SK-N-SH (cell line): ENCODE results near the gene OMP. TPM values are rescaled to one million over a fixed set of nuclear protein-coding genes. Genes with fewer than 3 reads are reported as not detected.

Source experiments
- CTCF ChIA-PET: fragments of 300-600, 350-600 bp; formaldehyde crosslinking; extraction: SDS; loops from one replicate; lab custom pipeline; 2021; lab: Yijun Ruan, JAX
- POLR2A ChIA-PET: fragments of 350-600 bp; sonication (Branson Sonifier 250); formaldehyde crosslinking; extraction: SDS; loops from one replicate; lab custom pipeline; 2020; ENCODE audit warnings: antibody characterized with exemption, inconsistent platforms; lab: Yijun Ruan, JAX
- DNase-seq: peaks from one replicate; pipeline ENCODE4 v3.0.0; 2012
- H2AFZ ChIP-seq: fragments of 200-600 bp; sonication (generic); 2 replicates; pipeline ENCODE4 v1.8.1; 2016; ENCODE audit warnings: antibody characterized with exemption, mild to moderate bottlenecking, low read depth
- H3F3A ChIP-seq: fragments of 200-600 bp; sonication (generic); replicated peaks from 2 replicates; pipeline ENCODE3; 2016; ENCODE audit warnings: antibody characterized with exemption, mild to moderate bottlenecking; ENCODE audit not compliant: insufficient read depth
- H3K27ac ChIP-seq, 2 experiments: fragments of 200-500 bp in 1 of 2; fragments of 200-600 bp in 1 of 2; sonication (Bioruptor generic) in 1 of 2; sonication (generic), shearing (Covaris generic) in 1 of 2; 2 replicates each; pipeline versions ENCODE4 v1.5.1 to v1.6.1; 2014 to 2016; ENCODE audit warnings: low read depth in 2 of 2, inconsistent platforms in 1 of 2, low read length in 1 of 2, mild to moderate bottlenecking in 1 of 2, mixed read lengths in 1 of 2
- H3K27me3 ChIP-seq: fragments of 200-600 bp; sonication (generic), shearing (Covaris generic); 2 replicates; pipeline ENCODE4 v1.6.1; 2016; ENCODE audit warnings: mixed run types; ENCODE audit not compliant: insufficient read depth
- H3K36me3 ChIP-seq, 2 experiments: fragments of 200-500 bp in 1 of 2; fragments of 200-600 bp in 1 of 2; sonication (Bioruptor generic) in 1 of 2; sonication (generic) in 1 of 2; replicated peaks in 1 of 2; 2 replicates each; pipeline versions ENCODE3 to v1.5.1; 2014 to 2016; ENCODE audit warnings: low read length in 1 of 2, mild to moderate bottlenecking in 1 of 2; ENCODE audit not compliant: insufficient read depth in 2 of 2, control insufficient read depth in 1 of 2
- H3K4me1 ChIP-seq, 2 experiments: fragments of 200-500 bp in 1 of 2; fragments of 200-600 bp in 1 of 2; sonication (Bioruptor generic) in 1 of 2; sonication (generic), shearing (Covaris generic) in 1 of 2; 2 replicates each; pipeline versions ENCODE4 v1.5.1 to v1.6.1; 2014 to 2016; ENCODE audit warnings: low read depth in 1 of 2, low read length in 1 of 2, mixed run types in 1 of 2; ENCODE audit not compliant: insufficient read depth in 2 of 2, control insufficient read depth in 1 of 2
- H3K4me2 ChIP-seq: fragments of 200-600 bp; sonication (generic), shearing (Covaris generic); 2 replicates; pipeline ENCODE4 v1.6.1; 2017; ENCODE audit warnings: mixed run types
- H3K4me3 ChIP-seq, 2 experiments: fragments of 200-500 bp in 1 of 2; fragments of 200-600 bp in 1 of 2; sonication (Bioruptor generic) in 1 of 2; sonication (generic), shearing (Covaris generic) in 1 of 2; 2 replicates each; pipeline versions ENCODE4 v1.5.1 to v1.8.1; 2014 to 2016; ENCODE audit warnings: low read depth in 2 of 2, inconsistent platforms in 1 of 2, low read length in 1 of 2, mild to moderate bottlenecking in 1 of 2, mixed read lengths in 1 of 2, moderate library complexity in 1 of 2
- H3K79me2 ChIP-seq: fragments of 200-600 bp; sonication (generic); 2 replicates; pipeline ENCODE4 v1.8.1; 2017; ENCODE audit warnings: mild to moderate bottlenecking; ENCODE audit not compliant: insufficient read depth
- H3K9ac ChIP-seq: fragments of 200-600 bp; sonication (generic); 2 replicates; pipeline ENCODE4 v1.6.1; 2017; ENCODE audit warnings: mixed run types
- H3K9me2 ChIP-seq: fragments of 200-600 bp; sonication (generic); 2 replicates; pipeline ENCODE4 v1.6.1; 2017; ENCODE audit warnings: mixed run types
- H3K9me3 ChIP-seq: fragments of 200-600 bp; sonication (generic); 2 replicates; pipeline ENCODE4 v1.6.1; 2017; ENCODE audit warnings: mixed run types, mild to moderate bottlenecking, moderate library complexity
- H4K20me1 ChIP-seq: fragments of 200-600 bp; sonication (generic); 2 replicates; pipeline ENCODE4 v1.6.1; 2017; ENCODE audit warnings: mild to moderate bottlenecking, mixed run types; ENCODE audit not compliant: insufficient read depth
- CTCF ChIP-seq: fragments of 200-600 bp; sonication (generic); IDR thresholded peaks from 2 replicates; pipeline ENCODE4 v1.6.1; 2017; ENCODE audit warnings: antibody characterized with exemption, mild to moderate bottlenecking, moderate library complexity
- FOSL2 ChIP-seq: IDR thresholded peaks from 2 replicates; pipeline ENCODE4 v1.4.0; 2012; ENCODE audit warnings: low read depth, mild to moderate bottlenecking, moderate library complexity, borderline replicate concordance
- FOXJ3 ChIP-seq: sonication (generic); formaldehyde crosslinking; IDR thresholded peaks from 2 replicates; pipeline ENCODE4 v1.5.1; 2020; ENCODE audit warnings: mild to moderate bottlenecking, missing genetic modification reagents
- FOXM1 ChIP-seq: IDR thresholded peaks from 2 replicates; pipeline ENCODE4 v1.4.0; 2012; ENCODE audit warnings: low read depth, mild to moderate bottlenecking
- GATA2 ChIP-seq: sonication (generic); formaldehyde crosslinking; IDR thresholded peaks from 2 replicates; pipeline ENCODE4 v1.5.0; 2020; ENCODE audit warnings: mild to moderate bottlenecking, missing genetic modification reagents
- IRF3 ChIP-seq: fragments of 150-350 bp; IDR thresholded peaks from 2 replicates; pipeline ENCODE4 v1.6.1; 2016; ENCODE audit warnings: mild to moderate bottlenecking, low read depth, low read length
- PBX3 ChIP-seq: IDR thresholded peaks from 2 replicates; pipeline ENCODE4; 2012
- POLR2AphosphoS5 ChIP-seq: IDR thresholded peaks from 2 replicates; pipeline ENCODE4 v1.6.1; 2012; ENCODE audit warnings: low read depth, low read length
- RAD21 ChIP-seq: IDR thresholded peaks from 2 replicates; pipeline ENCODE4 v1.6.1; 2012; ENCODE audit warnings: mild to moderate bottlenecking, low read length
- RCOR1 ChIP-seq: fragments of 150-350 bp; IDR thresholded peaks from 2 replicates; pipeline ENCODE4 v1.6.1; 2017; ENCODE audit warnings: antibody characterized with exemption, low read length
- RXRA ChIP-seq: IDR thresholded peaks from 2 replicates; pipeline ENCODE4 v1.4.0; 2012; ENCODE audit warnings: low read depth, mild to moderate bottlenecking, borderline replicate concordance
- SMC3 ChIP-seq: IDR thresholded peaks from 2 replicates; pipeline ENCODE4 v1.6.1; 2012; ENCODE audit warnings: low read depth, low read length, improper control_type of control experiment
- TAF1 ChIP-seq: IDR thresholded peaks from 2 replicates; pipeline ENCODE4 v1.6.1; 2012; ENCODE audit warnings: low read depth, mild to moderate bottlenecking, low read length, moderate library complexity, borderline replicate concordance
- TCF12 ChIP-seq: IDR thresholded peaks from 2 replicates; pipeline ENCODE4 v1.4.0; 2012
- USF1 ChIP-seq: IDR thresholded peaks from 2 replicates; pipeline ENCODE4 v1.4.0; 2012; ENCODE audit warnings: low read depth, borderline replicate concordance
- YY1 ChIP-seq: IDR thresholded peaks from 2 replicates; pipeline ENCODE4 v1.4.0; 2012; ENCODE audit warnings: low read depth, mild to moderate bottlenecking
- WGBS: methylation state at CpG from one replicate; pipeline ENCODE4 v1.1.6; 2017; ENCODE audit warnings: low lambda C conversion rate; 5-methylcytosine and 5-hydroxymethylcytosine counted together
- polyA plus RNA-seq, 3 experiments: library from polyadenylated mRNA; depleted of rRNA; stranded (reverse); fragments of >200 nt; gene quantifications; 2 replicates each; pipeline ENCODE4 v1.2.3, GENCODE V29; 2012

Gene OMP
- polyA plus RNA-seq, 1 of the 3 experiments (the other 2 are of a cell fraction) = 0.20 TPM

GRCh38 chr11:77136074-77136473 lies 33.4 kb downstream of the OMP start:
- H4K20me1 ChIP-seq = no peaks in the 10 kb centered on the region
- ChIA-PET CTCF (interaction anchor here (1.4 to 2.4 kb wide), 2 partner anchors 9 to 22 kb away, joined by 3 to 12 read pairs; no protein-coding TSS in a partner anchor), POLR2A (no interaction called here)
- peaks cover 0 to 27% of the 10 kb centered on the region in 2 experiments; a peak in 2 of 4 replicates for H3K4me1 ChIP-seq
- no peak overlapping the region for H3K4me2 ChIP-seq
- no peak for DNase-seq
- H3K9me2 ChIP-seq = no peaks in the 10 kb centered on the region
- 44% methylated on average over 8 of the region's 8 CpGs for WGBS
- no peaks in the 10 kb centered on the region for H3F3A ChIP-seq
- H3K36me3 ChIP-seq = no peaks in the 10 kb centered on the region
- H3K27ac ChIP-seq = no peak overlapping the region
- H3K9ac ChIP-seq = no peak overlapping the region
- no peak overlapping the region for H3K4me3 ChIP-seq
- no peaks in the 10 kb centered on the region for H3K79me2 ChIP-seq
- TF ChIP-seq FOSL2 = peak; percentile 54; the same call in 1 of the 2 replicates
- no peak for TF ChIP-seq RAD21
- H3K27me3 ChIP-seq = no peaks in the 10 kb centered on the region
- H2AFZ ChIP-seq = no peak overlapping the region
- H3K9me3 ChIP-seq = no peaks in the 10 kb centered on the region

GRCh38 chr11:77136784-77137420 lies 34.3 kb downstream of the OMP start:
- H3K9ac ChIP-seq = no peak overlapping the region

GRCh38 chr11:77137421-77137820 lies 34.8 kb downstream of the OMP start:
- 90% methylated on average over 8 of the region's 11 CpGs for WGBS
- TF ChIP-seq SMC3 (no peak), TCF12 (no peak), USF1 (no peak), RCOR1 (no peak), IRF3 (no peak), FOXM1 (no peak), GATA2 (CRISPR knock-in tag) (no peak), TAF1 (no peak), PBX3 (no peak), RXRA (no peak), CTCF (no peak), YY1 (no peak)

More at GRCh38 chr11:77136784-77137420, 34.3 kb downstream of the OMP start:
- Histone ChIP-seq H3K4me1 (peaks cover 0 to 20% of the 10 kb centered on the region in 2 experiments; a peak in 1 of 4 replicates), H2AFZ (no peak overlapping the region), H3K27ac (no peak overlapping the region), H3K4me3 (no peak overlapping the region), H3K36me3 (no peaks in the 10 kb centered on the region), H3K27me3 (no peaks in the 10 kb centered on the region), H3K9me3 (no peaks in the 10 kb centered on the region), H3K79me2 (no peaks in the 10 kb centered on the region), H3K9me2 (no peaks in the 10 kb centered on the region), H4K20me1 (no peaks in the 10 kb centered on the region), H3F3A (no peaks in the 10 kb centered on the region), H3K4me2 (no peak overlapping the region)
- CTCF ChIA-PET = interaction anchor here (1.4 to 2.4 kb wide), 2 partner anchors 10 to 23 kb away, joined by 3 to 12 read pairs; no protein-coding TSS in a partner anchor
- WGBS = 65% methylated on average over 12 of the region's 12 CpGs
- POLR2A ChIA-PET = no interaction called here
- no peak for DNase-seq
- TF ChIP-seq FOXJ3 (CRISPR knock-in tag) (no peak), POLR2AphosphoS5 (no peak), RCOR1 (no peak), TAF1 (no peak)

More at GRCh38 chr11:77137421-77137820, 34.8 kb downstream of the OMP start:
- no peak overlapping the region for H3K27ac ChIP-seq
- H3K4me2 ChIP-seq = no peak overlapping the region
- H3K9ac ChIP-seq = no peak overlapping the region
- no peaks in the 10 kb centered on the region for H3K36me3 ChIP-seq
- H2AFZ ChIP-seq = no peak overlapping the region
- peaks cover 0 to 25% of the 10 kb centered on the region in 2 experiments; a peak in 1 of 4 replicates for H3K4me1 ChIP-seq
- H3F3A ChIP-seq = no peaks in the 10 kb centered on the region
- ChIA-PET CTCF (interaction anchor here (2.4 kb wide), 1 partner anchor 10 kb away, joined by 12 read pairs; no protein-coding TSS in a partner anchor), POLR2A (no interaction called here)
- no peaks in the 10 kb centered on the region for H3K9me3 ChIP-seq
- H3K79me2 ChIP-seq = no peaks in the 10 kb centered on the region
- H3K9me2 ChIP-seq = no peaks in the 10 kb centered on the region
- no peaks in the 10 kb centered on the region for H3K27me3 ChIP-seq
- no peaks in the 10 kb centered on the region for H4K20me1 ChIP-seq
- DNase-seq = no peak
- H3K4me3 ChIP-seq = no peak overlapping the region
